Thoracic aorta (tissue), 2 donors: ENCODE results near the gene NFKB2. TPM values are rescaled to one million over a fixed set of nuclear protein-coding genes. Genes with fewer than 3 reads are reported as not detected.

ENCODE experiments used
- ATAC-seq: fragments of 150-250 bp; one replicate; pipeline ENCODE4 v1.8.0; 2017; ENCODE audit warnings: low read depth; ENCODE audit not compliant: insufficient number of reproducible peaks, low FRiP score
- DNase-seq: peaks from one replicate; pipeline ENCODE4 v3.0.0-alpha.2; 2020; ENCODE audit warnings: low spot score
- H3K27ac ChIP-seq, 2 donors: fragments of 200-600 bp; sonication (generic); 1 replicate in 1 of 2; 2 replicates in 1 of 2; pipeline ENCODE4 v1.5.1; 2016; ENCODE audit warnings: mild to moderate bottlenecking in 2 of 2, moderate library complexity in 2 of 2
- H3K27me3 ChIP-seq: fragments of 200-600 bp; sonication (generic); replicated peaks from 2 replicates; pipeline ENCODE4 v1.6.0; 2016; ENCODE audit warnings: mild to moderate bottlenecking; ENCODE audit not compliant: insufficient read depth
- H3K36me3 ChIP-seq: fragments of 200-600 bp; sonication (generic); one replicate; pipeline ENCODE4 v1.5.1; 2016
- H3K4me1 ChIP-seq, 2 donors: fragments of 200-600 bp; sonication (generic); 1 replicate in 1 of 2; 2 replicates in 1 of 2; pipeline versions ENCODE4 v1.5.1 to v1.6.0; 2016; ENCODE audit warnings: low read depth in 2 of 2, mild to moderate bottlenecking in 1 of 2; ENCODE audit not compliant: control insufficient read depth in 1 of 2
- H3K4me3 ChIP-seq: fragments of 200-600 bp; sonication (generic); 2 replicates; pipeline ENCODE4 v1.5.1; 2016; ENCODE audit warnings: mild to moderate bottlenecking
- H3K9me3 ChIP-seq: fragments of 200-600 bp; sonication (generic); 2 replicates; pipeline ENCODE4 v1.5.1; 2016
- CTCF ChIP-seq: fragments of 200-600 bp; sonication (generic); IDR thresholded peaks from one replicate; pipeline ENCODE4 v1.5.1; 2019; ENCODE audit warnings: antibody characterized with exemption
- total RNA-seq, 2 donors: library from RNA; depleted of rRNA; stranded (reverse); fragments of >200 nt; gene quantifications; one replicate each; pipeline versions ENCODE4 v1.1.0 to v1.2.3, GENCODE V29; 2016

Gene NFKB2
- total RNA-seq, 2 donors from 2014 or later: 26.8 to 40.9 TPM

GRCh38 chr10:102403115-102403514, 7.6 kb downstream of the NFKB2 start:
- peaks cover 12% of the 10 kb centered on the region for H3K36me3 ChIP-seq
- H3K4me1 ChIP-seq: peaks cover 3 to 13% of the 10 kb centered on the region in 2 donors
- no peak overlapping the region for H3K4me3 ChIP-seq
- no peak overlapping the region for H3K27ac ChIP-seq
- H3K27me3 ChIP-seq: no peaks in the 10 kb centered on the region
- no peaks in the 10 kb centered on the region for H3K9me3 ChIP-seq
- DNase-seq: no peak
- ATAC-seq: no peak
- no peak for TF ChIP-seq CTCF

GRCh38 chr10:102404361-102405107, 9.0 kb downstream of the NFKB2 start:
- peaks cover 12% of the 10 kb centered on the region for H3K36me3 ChIP-seq
- H3K9me3 ChIP-seq: no peaks in the 10 kb centered on the region
- H3K27me3 ChIP-seq: no peaks in the 10 kb centered on the region
- ATAC-seq (no peak), DNase-seq (no peak)
- peaks cover 3 to 11% of the 10 kb centered on the region in 2 donors for H3K4me1 ChIP-seq
- no peak for TF ChIP-seq CTCF
- H3K27ac ChIP-seq: no peak overlapping the region
- H3K4me3 ChIP-seq: no peak overlapping the region

- no peak overlapping the region for H3K27ac ChIP-seq
Measured at GRCh38 chr10:102405108-102405571, 9.6 kb downstream of the NFKB2 start.

GRCh38 chr10:102405632-102406031, 10.1 kb downstream of the NFKB2 start:
- Histone ChIP-seq H3K9me3 (no peaks in the 10 kb centered on the region), H3K27ac (no peak overlapping the region), H3K4me1 (peaks cover 4 to 9% of the 10 kb centered on the region in 2 donors), H3K27me3 (peaks cover 6% of the 10 kb centered on the region), H3K4me3 (no peak overlapping the region), H3K36me3 (peaks cover 12% of the 10 kb centered on the region)
- ATAC-seq (no peak), DNase-seq (no peak)
- no peak for TF ChIP-seq CTCF

More at GRCh38 chr10:102405108-102405571, 9.6 kb downstream of the NFKB2 start:
- Histone ChIP-seq H3K4me3 (no peak overlapping the region), H3K9me3 (no peaks in the 10 kb centered on the region), H3K27me3 (peaks cover 2% of the 10 kb centered on the region), H3K4me1 (peaks cover 0 to 5% of the 10 kb centered on the region in 2 donors), H3K36me3 (peaks cover 12% of the 10 kb centered on the region)
- no peak for TF ChIP-seq CTCF
- DNase-seq (no peak), ATAC-seq (no peak)

GRCh38 chr10:102406815-102407214, 11.3 kb downstream of the NFKB2 start:
- peaks cover 6 to 11% of the 10 kb centered on the region in 2 donors for H3K4me1 ChIP-seq
- no peak overlapping the region for H3K27ac ChIP-seq
- no peak for TF ChIP-seq CTCF
- ATAC-seq (no peak), DNase-seq (no peak)
- no peaks in the 10 kb centered on the region for H3K9me3 ChIP-seq
- peaks cover 13% of the 10 kb centered on the region for H3K27me3 ChIP-seq
- no peak overlapping the region for H3K4me3 ChIP-seq
- peaks cover 5% of the 10 kb centered on the region for H3K36me3 ChIP-seq
